DOHH2 (cell line): ENCODE results near the gene ASXL2.

Experiments used
- H3F3A ChIP-seq: fragments of 200-600 bp; sonication (generic), shearing (Covaris generic); 2 replicates; pipeline ENCODE4 v1.6.0; 2016; ENCODE audit warnings: antibody characterized with exemption, mild to moderate bottlenecking; ENCODE audit not compliant: control insufficient read depth, insufficient read depth
- H3K27ac ChIP-seq: fragments of 200-600 bp; sonication (generic); 2 replicates; pipeline ENCODE4 v1.5.1; 2014; ENCODE audit warnings: low read depth, mild to moderate bottlenecking, low read length, moderate library complexity
- H3K27me3 ChIP-seq: fragments of 200-600 bp; sonication (generic); 2 replicates; pipeline ENCODE4 v1.6.1; 2014; ENCODE audit warnings: mild to moderate bottlenecking, low read length, mixed read lengths; ENCODE audit not compliant: control insufficient read depth
- H3K36me3 ChIP-seq: fragments of 200-600 bp; sonication (generic); 2 replicates; pipeline ENCODE4 v1.6.1; 2014; ENCODE audit warnings: mild to moderate bottlenecking, low read length, moderate library complexity, mixed read lengths; ENCODE audit not compliant: control insufficient read depth
- H3K4me1 ChIP-seq: fragments of 200-600 bp; sonication (generic); 2 replicates; pipeline ENCODE4 v1.6.1; 2014; ENCODE audit warnings: mild to moderate bottlenecking, low read length, mixed read lengths; ENCODE audit not compliant: control insufficient read depth
- H3K4me2 ChIP-seq: fragments of 200-600 bp; sonication (generic); 2 replicates; pipeline ENCODE4 v1.6.0; 2014; ENCODE audit warnings: mild to moderate bottlenecking, low read length, moderate library complexity
- H3K4me3 ChIP-seq: fragments of 200-600 bp; sonication (generic); 2 replicates; pipeline ENCODE4 v1.5.1; 2014; ENCODE audit warnings: mild to moderate bottlenecking, low read length, mixed read lengths
- H3K79me2 ChIP-seq: fragments of 200-600 bp; sonication (generic); 2 replicates; pipeline ENCODE4 v1.6.1; 2014; ENCODE audit warnings: mild to moderate bottlenecking, low read length, mixed read lengths; ENCODE audit not compliant: control insufficient read depth
- H3K9me2 ChIP-seq: fragments of 200-600 bp; sonication (generic); replicated peaks from 2 replicates; pipeline ENCODE4 v1.6.1; 2014; ENCODE audit warnings: mild to moderate bottlenecking, low read length, mixed read lengths; ENCODE audit not compliant: control insufficient read depth
- H3K9me3 ChIP-seq: fragments of 200-600 bp; sonication (generic); 2 replicates; pipeline ENCODE4 v1.6.1; 2014; ENCODE audit warnings: antibody characterized with exemption, low read length, mixed read lengths; ENCODE audit not compliant: control insufficient read depth, insufficient read depth
- H4K20me1 ChIP-seq: fragments of 200-600 bp; sonication (generic); 2 replicates; pipeline ENCODE4 v1.6.0; 2014; ENCODE audit warnings: low read depth, mild to moderate bottlenecking, antibody characterized with exemption, low read length, moderate library complexity; ENCODE audit not compliant: control insufficient read depth, insufficient read depth
- EZH2phosphoT487 ChIP-seq: fragments of 200-600 bp; sonication (generic); IDR thresholded peaks from 2 replicates; pipeline ENCODE4 v1.6.1; 2017; ENCODE audit warnings: borderline replicate concordance, mild to moderate bottlenecking, antibody characterized with exemption, low read length, moderate library complexity, mixed read lengths
- TF ChIP-seq, protein P1 (sequence below): fragments of 200-600 bp; sonication (generic); IDR thresholded peaks from one replicate; pipeline ENCODE4 v1.5.1; 2014; ENCODE audit warnings: antibody characterized with exemption, mild to moderate bottlenecking, low read depth, low read length; ENCODE audit not compliant: poor library complexity, severe bottlenecking

Gene ASXL2

DNA sequence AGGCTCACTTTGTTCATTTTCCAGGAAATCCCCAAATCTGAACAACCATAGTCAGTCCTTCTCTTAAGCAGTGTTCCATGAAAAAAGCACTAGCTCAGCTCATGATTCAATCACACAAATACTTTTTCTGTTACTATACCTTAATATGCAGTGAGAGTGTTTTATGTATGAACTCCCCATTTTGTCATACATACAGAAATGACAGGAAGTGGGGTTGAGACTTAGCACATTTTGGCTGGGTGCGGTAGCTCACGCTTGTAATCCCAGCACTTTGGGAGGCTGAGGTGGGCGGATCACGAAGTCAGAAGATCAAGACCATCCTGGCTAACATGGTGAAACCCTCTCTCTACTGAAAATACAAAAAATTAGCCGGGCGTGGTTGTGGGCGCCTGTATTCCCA is 149.7 kb downstream of the ASXL2 start:
- Histone ChIP-seq H3F3A (no peaks in the 10 kb centered on the region), H4K20me1 (no peaks in the 10 kb centered on the region), H3K4me3 (no peak overlapping the region), H3K79me2 (no peaks in the 10 kb centered on the region), H3K27ac (no peak overlapping the region), H3K4me2 (no peak overlapping the region), H3K27me3 (no peaks in the 10 kb centered on the region), H3K4me1 (no peaks in the 10 kb centered on the region), H3K9me2 (no peaks in the 10 kb centered on the region), H3K9me3 (no peaks in the 10 kb centered on the region), H3K36me3 (no peaks in the 10 kb centered on the region)
- no peak for TF ChIP-seq EZH2phosphoT487
- TF ChIP-seq, protein P1, sequence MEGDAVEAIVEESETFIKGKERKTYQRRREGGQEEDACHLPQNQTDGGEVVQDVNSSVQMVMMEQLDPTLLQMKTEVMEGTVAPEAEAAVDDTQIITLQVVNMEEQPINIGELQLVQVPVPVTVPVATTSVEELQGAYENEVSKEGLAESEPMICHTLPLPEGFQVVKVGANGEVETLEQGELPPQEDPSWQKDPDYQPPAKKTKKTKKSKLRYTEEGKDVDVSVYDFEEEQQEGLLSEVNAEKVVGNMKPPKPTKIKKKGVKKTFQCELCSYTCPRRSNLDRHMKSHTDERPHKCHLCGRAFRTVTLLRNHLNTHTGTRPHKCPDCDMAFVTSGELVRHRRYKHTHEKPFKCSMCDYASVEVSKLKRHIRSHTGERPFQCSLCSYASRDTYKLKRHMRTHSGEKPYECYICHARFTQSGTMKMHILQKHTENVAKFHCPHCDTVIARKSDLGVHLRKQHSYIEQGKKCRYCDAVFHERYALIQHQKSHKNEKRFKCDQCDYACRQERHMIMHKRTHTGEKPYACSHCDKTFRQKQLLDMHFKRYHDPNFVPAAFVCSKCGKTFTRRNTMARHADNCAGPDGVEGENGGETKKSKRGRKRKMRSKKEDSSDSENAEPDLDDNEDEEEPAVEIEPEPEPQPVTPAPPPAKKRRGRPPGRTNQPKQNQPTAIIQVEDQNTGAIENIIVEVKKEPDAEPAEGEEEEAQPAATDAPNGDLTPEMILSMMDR: no peak

DNA sequence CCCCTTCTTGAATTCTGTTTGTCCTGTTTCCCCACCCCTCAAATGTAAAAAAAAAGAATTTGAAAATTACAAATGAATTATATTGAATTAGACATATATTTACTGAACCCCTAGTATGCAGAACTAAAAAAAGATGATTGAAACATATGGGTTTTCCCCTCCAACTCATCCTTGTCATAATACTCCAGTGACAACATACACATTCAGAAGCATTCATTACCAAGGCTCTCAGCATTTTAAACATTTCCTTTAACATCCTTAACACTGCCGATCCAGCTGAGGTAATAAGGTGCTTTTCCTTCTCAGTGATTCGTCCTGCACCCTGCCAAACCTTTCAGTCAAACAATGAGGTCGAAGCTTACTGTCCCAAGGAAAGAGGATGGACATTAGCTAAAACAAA is 151.8 kb downstream of the ASXL2 start:
- no peaks in the 10 kb centered on the region for H3K79me2 ChIP-seq
- H3K9me3 ChIP-seq: no peaks in the 10 kb centered on the region
- H3K4me2 ChIP-seq: no peak overlapping the region
- peaks cover 2% of the 10 kb centered on the region; the same call in 1 of the 2 replicates for H3K27me3 ChIP-seq
- H3K36me3 ChIP-seq: no peaks in the 10 kb centered on the region
- H3K27ac ChIP-seq: no peak overlapping the region
- H3K9me2 ChIP-seq: no peaks in the 10 kb centered on the region
- TF ChIP-seq EZH2phosphoT487: no peak
- TF ChIP-seq, protein P1: no peak
- H3K4me1 ChIP-seq: no peaks in the 10 kb centered on the region
- H3F3A ChIP-seq: no peaks in the 10 kb centered on the region
- H4K20me1 ChIP-seq: no peaks in the 10 kb centered on the region
- no peak overlapping the region for H3K4me3 ChIP-seq

DNA sequence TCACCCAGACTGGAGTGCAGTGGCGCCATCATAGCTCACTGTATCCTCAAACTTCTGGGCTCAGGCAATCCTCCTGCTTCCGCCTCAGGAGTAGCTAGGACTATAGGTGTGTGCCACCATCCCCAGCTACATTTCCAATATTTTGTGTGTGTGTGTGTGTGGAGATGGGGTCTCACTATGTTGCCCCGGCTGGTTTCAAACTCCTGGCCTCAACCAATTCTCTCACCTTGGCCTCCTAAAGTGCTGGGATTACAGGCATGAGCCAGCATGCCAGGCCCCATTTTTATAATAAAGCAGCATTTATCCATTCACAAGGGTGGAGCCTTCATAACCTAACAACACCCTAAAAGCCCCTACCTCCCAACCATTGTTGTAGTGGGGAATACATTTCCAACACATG is 152.4 kb downstream of the ASXL2 start:
- Histone ChIP-seq H3K79me2 (no peaks in the 10 kb centered on the region), H4K20me1 (no peaks in the 10 kb centered on the region), H3K4me1 (no peaks in the 10 kb centered on the region), H3K36me3 (no peaks in the 10 kb centered on the region), H3K27me3 (peaks cover 2% of the 10 kb centered on the region), H3F3A (no peaks in the 10 kb centered on the region), H3K9me2 (no peaks in the 10 kb centered on the region), H3K27ac (no peak overlapping the region), H3K4me2 (no peak overlapping the region), H3K9me3 (no peaks in the 10 kb centered on the region), H3K4me3 (no peak overlapping the region)
- TF ChIP-seq, protein P1: no peak
- no peak for TF ChIP-seq EZH2phosphoT487

DNA sequence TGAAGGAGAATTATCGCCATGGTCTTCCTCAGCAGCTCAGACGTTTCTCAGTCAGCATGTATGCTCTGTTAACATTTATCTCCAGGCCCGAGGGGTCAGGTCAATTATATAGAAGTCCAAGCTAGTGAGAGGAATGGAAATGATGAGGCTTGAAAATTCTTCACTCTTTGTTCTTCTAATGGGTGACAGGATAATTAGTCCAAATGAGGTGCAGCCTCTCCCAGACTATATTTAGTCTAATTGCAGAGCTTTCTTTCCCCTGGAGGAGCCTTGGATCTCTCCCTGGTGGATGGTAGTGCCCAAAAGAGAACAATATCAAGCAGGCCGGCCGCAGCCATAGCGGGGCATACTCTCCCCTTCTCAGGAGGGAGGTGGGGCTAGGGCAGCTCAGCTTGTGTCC is 153.5 kb downstream of the ASXL2 start:
- no peak for TF ChIP-seq EZH2phosphoT487
- TF ChIP-seq, protein P1: no peak
- Histone ChIP-seq H3K27ac (no peak overlapping the region), H4K20me1 (no peaks in the 10 kb centered on the region), H3K9me2 (no peaks in the 10 kb centered on the region), H3K27me3 (peaks cover 2% of the 10 kb centered on the region), H3K4me2 (no peak overlapping the region), H3K4me1 (no peaks in the 10 kb centered on the region), H3K36me3 (no peaks in the 10 kb centered on the region), H3F3A (no peaks in the 10 kb centered on the region), H3K79me2 (no peaks in the 10 kb centered on the region), H3K9me3 (no peaks in the 10 kb centered on the region), H3K4me3 (no peak overlapping the region)
